ENCODE measurements around the gene KDM4C. TPM values are rescaled to one million over a fixed set of nuclear protein-coding genes. Genes with fewer than 3 reads are reported as not detected.
A peak's percentile ranks its signal among the peaks of the same experiment; 100 is the strongest.

KDM4C gene
- total RNA-seq, 2 donors from 2014 or later: 11.0 to 11.9 TPM

DNA sequence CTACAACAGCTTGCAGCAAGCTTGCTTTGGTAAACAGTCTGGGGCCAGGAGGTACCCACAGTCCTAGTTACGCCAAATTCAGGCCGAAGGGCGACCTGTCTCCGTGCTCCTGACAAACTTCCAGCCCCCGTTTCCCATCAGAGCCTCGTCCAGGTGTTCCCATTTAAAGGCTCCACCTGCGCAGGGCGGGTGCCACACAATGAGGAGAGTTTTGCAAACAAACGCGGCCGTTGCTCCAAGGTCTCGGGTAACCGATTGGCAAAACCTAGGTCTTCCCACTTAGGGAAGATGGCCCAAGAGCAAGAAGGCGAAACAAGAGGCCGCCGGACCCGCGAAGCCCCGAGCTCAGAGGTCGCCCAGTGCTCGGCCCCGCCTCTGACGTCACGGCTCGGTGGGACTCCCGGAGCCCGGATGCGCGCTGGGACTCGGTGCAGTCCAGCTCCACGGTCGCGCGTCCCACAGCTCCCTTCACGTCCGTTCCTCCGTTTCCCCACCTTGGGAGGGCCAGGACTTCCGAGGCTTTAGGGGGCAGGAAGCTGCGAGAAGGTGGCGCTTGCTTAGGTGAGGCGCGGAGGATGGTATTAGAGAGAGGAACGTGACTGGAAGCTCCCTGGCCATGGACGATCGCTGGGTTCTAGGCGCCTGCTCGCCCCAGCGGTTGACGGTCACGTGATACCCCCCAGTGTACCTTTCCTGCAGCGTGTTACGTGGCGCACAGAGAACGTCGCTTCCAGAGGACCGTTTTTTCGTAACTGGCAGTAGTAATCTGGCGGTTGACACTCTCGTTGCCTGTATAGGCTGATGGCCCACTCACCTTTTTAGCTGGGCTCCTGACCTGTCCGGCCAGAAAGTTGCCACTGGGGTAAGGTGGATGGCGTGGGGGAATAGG, 41.8 kb upstream of the KDM4C start:
- H3K27me3 ChIP-seq: no peaks in the 10 kb centered on the region
- H3K9me3 ChIP-seq: no peaks in the 10 kb centered on the region
- TF ChIP-seq, protein P1, sequence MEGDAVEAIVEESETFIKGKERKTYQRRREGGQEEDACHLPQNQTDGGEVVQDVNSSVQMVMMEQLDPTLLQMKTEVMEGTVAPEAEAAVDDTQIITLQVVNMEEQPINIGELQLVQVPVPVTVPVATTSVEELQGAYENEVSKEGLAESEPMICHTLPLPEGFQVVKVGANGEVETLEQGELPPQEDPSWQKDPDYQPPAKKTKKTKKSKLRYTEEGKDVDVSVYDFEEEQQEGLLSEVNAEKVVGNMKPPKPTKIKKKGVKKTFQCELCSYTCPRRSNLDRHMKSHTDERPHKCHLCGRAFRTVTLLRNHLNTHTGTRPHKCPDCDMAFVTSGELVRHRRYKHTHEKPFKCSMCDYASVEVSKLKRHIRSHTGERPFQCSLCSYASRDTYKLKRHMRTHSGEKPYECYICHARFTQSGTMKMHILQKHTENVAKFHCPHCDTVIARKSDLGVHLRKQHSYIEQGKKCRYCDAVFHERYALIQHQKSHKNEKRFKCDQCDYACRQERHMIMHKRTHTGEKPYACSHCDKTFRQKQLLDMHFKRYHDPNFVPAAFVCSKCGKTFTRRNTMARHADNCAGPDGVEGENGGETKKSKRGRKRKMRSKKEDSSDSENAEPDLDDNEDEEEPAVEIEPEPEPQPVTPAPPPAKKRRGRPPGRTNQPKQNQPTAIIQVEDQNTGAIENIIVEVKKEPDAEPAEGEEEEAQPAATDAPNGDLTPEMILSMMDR (IDR thresholded peaks at IDR 0.05): no peak
- peak overlapping the region; percentile 38 to 49 for H3K4me3 ChIP-seq
- H3K4me1 ChIP-seq: no peaks in the 10 kb centered on the region
- no peaks in the 10 kb centered on the region for H3K36me3 ChIP-seq
- H3K27ac ChIP-seq: no peak overlapping the region
- DNase-seq (ENCODE audit: low spot score): no peak

- TF ChIP-seq, protein P1 (IDR thresholded peaks at IDR 0.05): no peak
- Histone ChIP-seq H3K27me3 (no peaks in the 10 kb centered on the region), H3K4me3 (no peak overlapping the region), H3K9me3 (no peaks in the 10 kb centered on the region), H3K36me3 (no peaks in the 10 kb centered on the region), H3K27ac (no peak overlapping the region), H3K4me1 (no peaks in the 10 kb centered on the region)
- no peak for DNase-seq (ENCODE audit: low spot score)
Observed at GRCh38 chr9:6716766-6717165, 41.0 kb upstream of the KDM4C start.

GRCh38 chr9:6723881-6724420, 33.8 kb upstream of the KDM4C start:
- Histone ChIP-seq H3K27me3 (no peaks in the 10 kb centered on the region), H3K9me3 (no peaks in the 10 kb centered on the region), H3K4me3 (no peak overlapping the region), H3K27ac (no peak overlapping the region), H3K36me3 (no peaks in the 10 kb centered on the region), H3K4me1 (no peaks in the 10 kb centered on the region)
- no peak for DNase-seq (ENCODE audit: low spot score)
- TF ChIP-seq, protein P1 (IDR thresholded peaks at IDR 0.05): no peak

DNA sequence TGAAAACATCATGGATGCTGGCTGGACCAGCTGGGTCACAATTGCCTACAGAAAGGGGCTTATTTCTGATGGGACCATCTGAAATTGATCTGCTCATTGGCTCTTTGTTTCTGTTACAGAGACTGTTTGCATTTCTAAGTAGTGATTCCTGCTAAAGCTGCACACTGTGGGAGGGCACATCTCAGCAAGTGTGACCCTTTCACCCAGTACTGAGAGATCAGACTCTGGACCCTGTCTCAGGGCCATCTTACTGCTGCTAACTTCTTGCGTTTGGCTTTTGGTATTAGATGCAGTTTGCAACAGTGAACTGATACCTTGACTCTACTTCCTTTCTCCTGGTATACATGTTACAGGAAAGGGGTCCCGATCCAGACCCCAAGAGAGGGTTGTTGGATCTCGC, 24.5 kb upstream of the KDM4C start:
- TF ChIP-seq, protein P1 (IDR thresholded peaks at IDR 0.05): no peak
- H3K36me3 ChIP-seq: no peaks in the 10 kb centered on the region
- no peaks in the 10 kb centered on the region for H3K9me3 ChIP-seq
- no peaks in the 10 kb centered on the region for H3K4me1 ChIP-seq
- H3K27me3 ChIP-seq: no peaks in the 10 kb centered on the region
- H3K27ac ChIP-seq: no peak overlapping the region
- DNase-seq (ENCODE audit: low spot score): no peak
- H3K4me3 ChIP-seq: no peak overlapping the region

- no peak for DNase-seq (ENCODE audit: low spot score)
- no peaks in the 10 kb centered on the region for H3K27me3 ChIP-seq
- no peak overlapping the region for H3K27ac ChIP-seq
- no peaks in the 10 kb centered on the region for H3K9me3 ChIP-seq
- H3K4me3 ChIP-seq: no peak overlapping the region
- H3K4me1 ChIP-seq: no peaks in the 10 kb centered on the region
- H3K36me3 ChIP-seq: no peaks in the 10 kb centered on the region
- TF ChIP-seq, protein P1 (IDR thresholded peaks at IDR 0.05): no peak
Observed at GRCh38 chr9:6733831-6734230, 23.9 kb upstream of the KDM4C start.
